ENCODE results near the gene PDCD1.

The PDCD1 gene

GRCh38 chr2:241858206-241859016 is at the start of gene PDCD1:
Gene PDCD1, minus strand, starts transcription at chr2:241858894. Its CDS starts 56 bp downstream, at chr2:241858838.
- TF ChIP-seq CTCF (IDR thresholded peaks at IDR 0.05): no peak

- TF ChIP-seq CTCF (IDR thresholded peaks at IDR 0.05): no peak
These were observed 48.3 kb upstream of the PDCD1 start for GRCh38 chr2:241906826-241907570.

GRCh38 chr2:241905716-241906377 is 47.2 kb upstream of the PDCD1 start:
- no peak for TF ChIP-seq CTCF (IDR thresholded peaks at IDR 0.05)

GRCh38 chr2:241904791-241905710 is 46.4 kb upstream of the PDCD1 start:
- no peak for TF ChIP-seq CTCF (IDR thresholded peaks at IDR 0.05)

- TF ChIP-seq CTCF (IDR thresholded peaks at IDR 0.05): no peak
These were observed 45.5 kb upstream of the PDCD1 start for GRCh38 chr2:241904011-241904718.

- TF ChIP-seq CTCF (IDR thresholded peaks at IDR 0.05): no peak
These were observed 44.7 kb upstream of the PDCD1 start for GRCh38 chr2:241903121-241904010.
